Stimulated activated CD8-positive, alpha-beta memory T cell treated with anti-CD3 and anti-CD28 coated beads, Interleukin-7, amount 100 ng/mL, for 48 hours (primary cell): ENCODE results near the gene PLA2G4E.

ENCODE experiments used
- DNase-seq, 2 donors: peaks; one replicate each; pipeline ENCODE4 v3.0.0-alpha.2; 2020; ENCODE audit warnings: low read depth in 1 of 2; ENCODE audit errors: extremely low read depth in 1 of 2

Gene PLA2G4E

GRCh38 chr15:42053010-42053409, 32.2 kb upstream of the PLA2G4E start:
- DNase-seq: no peak

- no peak for DNase-seq
Observed at GRCh38 chr15:42050484-42051255, 29.8 kb upstream of the PLA2G4E start.

GRCh38 chr15:42048821-42049200, 28.0 kb upstream of the PLA2G4E start:
- DNase-seq: no peak

- DNase-seq: no peak
Observed at GRCh38 chr15:42048080-42048820, 27.4 kb upstream of the PLA2G4E start.

GRCh38 chr15:42046597-42046996, 25.8 kb upstream of the PLA2G4E start:
- DNase-seq: no peak

GRCh38 chr15:42045211-42045615, 24.4 kb upstream of the PLA2G4E start:
- no peak for DNase-seq

- DNase-seq: no peak
Observed at GRCh38 chr15:42042602-42043400, 22.0 kb upstream of the PLA2G4E start.

GRCh38 chr15:42038401-42038800, 17.6 kb upstream of the PLA2G4E start:
- DNase-seq: no peak

- DNase-seq: no peak
Observed at GRCh38 chr15:42037656-42038055, 16.8 kb upstream of the PLA2G4E start.

- DNase-seq: no peak
Observed at GRCh38 chr15:42036966-42037365, 16.1 kb upstream of the PLA2G4E start.

GRCh38 chr15:42036112-42036905, 15.5 kb upstream of the PLA2G4E start:
- DNase-seq: no peak

GRCh38 chr15:42035435-42035761, 14.6 kb upstream of the PLA2G4E start:
- DNase-seq: no peak

GRCh38 chr15:42034628-42035434, 14.0 kb upstream of the PLA2G4E start:
- DNase-seq: no peak

- DNase-seq: no peak
Observed at GRCh38 chr15:42033214-42033873, 12.5 kb upstream of the PLA2G4E start.

GRCh38 chr15:42032376-42033213, 11.8 kb upstream of the PLA2G4E start:
- DNase-seq: no peak

GRCh38 chr15:42031198-42031915, 10.5 kb upstream of the PLA2G4E start:
- no peak for DNase-seq

GRCh38 chr15:42027521-42027920, 6.7 kb upstream of the PLA2G4E start:
- DNase-seq: no peak

- DNase-seq: no peak
Observed at GRCh38 chr15:42024303-42024702, 3.5 kb upstream of the PLA2G4E start.
